DND-41 (cell line): ENCODE measurements around the gene ETS2.

ENCODE experiments used
- ATAC-seq: fragments of 200-7000 bp; cut with Tn5 transposase; 3 replicates; pipeline ENCODE4 v1.9.1; 2021; ENCODE audit warnings: low read depth; ENCODE audit not compliant: insufficient read depth
- DNase-seq: peaks from one replicate; pipeline ENCODE4 v3.0.0-alpha.2; 2020
- H2AFZ ChIP-seq: 2 replicates; pipeline ENCODE4 v1.6.0; 2012; ENCODE audit warnings: low read depth, low read length
- H3K27ac ChIP-seq: 2 replicates; pipeline ENCODE4 v1.5.1; 2012; ENCODE audit warnings: low read length, inconsistent platforms
- H3K27me3 ChIP-seq: fragments of 200-600 bp; sonication (generic); 2 replicates; pipeline ENCODE4 v1.6.0; 2012; ENCODE audit warnings: low read length, mild to moderate bottlenecking, inconsistent platforms; ENCODE audit not compliant: insufficient read depth, poor library complexity
- H3K36me3 ChIP-seq: 2 replicates; pipeline ENCODE4 v1.5.1; 2012; ENCODE audit warnings: low read length, inconsistent platforms; ENCODE audit not compliant: insufficient read depth
- H3K4me1 ChIP-seq: 2 replicates; pipeline ENCODE4 v1.5.1; 2012; ENCODE audit warnings: mild to moderate bottlenecking, low read length; ENCODE audit not compliant: insufficient read depth
- H3K4me2 ChIP-seq: 2 replicates; pipeline ENCODE4 v1.6.0; 2012; ENCODE audit warnings: mild to moderate bottlenecking, moderate library complexity, low read length, inconsistent platforms; ENCODE audit not compliant: insufficient read depth
- H3K4me3 ChIP-seq, 2 experiments: fragments of 200-600 bp in 1 of 2; shearing (Covaris generic) in 1 of 2; 2 replicates each; pipeline ENCODE4 v1.5.1; 2012 to 2016; ENCODE audit warnings: inconsistent platforms in 2 of 2, low read length in 2 of 2, mild to moderate bottlenecking in 2 of 2, low read depth in 1 of 2, moderate library complexity in 1 of 2
- H3K79me2 ChIP-seq: 2 replicates; pipeline ENCODE4 v1.6.0; 2012; ENCODE audit warnings: low read length, inconsistent platforms; ENCODE audit not compliant: insufficient read depth
- H3K9ac ChIP-seq: 2 replicates; pipeline ENCODE4 v1.6.0; 2012; ENCODE audit warnings: low read depth, mild to moderate bottlenecking, inconsistent platforms, low read length, moderate library complexity
- H3K9me3 ChIP-seq: 2 replicates; pipeline ENCODE4 v1.5.1; 2012; ENCODE audit warnings: low read length, moderate library complexity, mild to moderate bottlenecking, inconsistent platforms; ENCODE audit not compliant: insufficient read depth, severe bottlenecking
- H4K20me1 ChIP-seq: 2 replicates; pipeline ENCODE4 v1.6.0; 2012; ENCODE audit warnings: low read length; ENCODE audit not compliant: insufficient read depth
- EZH2 ChIP-seq: IDR thresholded peaks from 3 replicates; pipeline ENCODE4 v1.6.1; 2012; ENCODE audit warnings: borderline replicate concordance, low read depth, mild to moderate bottlenecking, moderate library complexity, low read length, inconsistent platforms; ENCODE audit not compliant: severe bottlenecking
- TF ChIP-seq, protein P1 (sequence below): IDR thresholded peaks from 2 replicates; pipeline ENCODE4 v1.5.1; 2012; ENCODE audit warnings: borderline replicate concordance, low read length, moderate library complexity, mild to moderate bottlenecking; ENCODE audit not compliant: poor library complexity, severe bottlenecking; ENCODE audit errors: extremely low read depth

ETS2 gene

DNA sequence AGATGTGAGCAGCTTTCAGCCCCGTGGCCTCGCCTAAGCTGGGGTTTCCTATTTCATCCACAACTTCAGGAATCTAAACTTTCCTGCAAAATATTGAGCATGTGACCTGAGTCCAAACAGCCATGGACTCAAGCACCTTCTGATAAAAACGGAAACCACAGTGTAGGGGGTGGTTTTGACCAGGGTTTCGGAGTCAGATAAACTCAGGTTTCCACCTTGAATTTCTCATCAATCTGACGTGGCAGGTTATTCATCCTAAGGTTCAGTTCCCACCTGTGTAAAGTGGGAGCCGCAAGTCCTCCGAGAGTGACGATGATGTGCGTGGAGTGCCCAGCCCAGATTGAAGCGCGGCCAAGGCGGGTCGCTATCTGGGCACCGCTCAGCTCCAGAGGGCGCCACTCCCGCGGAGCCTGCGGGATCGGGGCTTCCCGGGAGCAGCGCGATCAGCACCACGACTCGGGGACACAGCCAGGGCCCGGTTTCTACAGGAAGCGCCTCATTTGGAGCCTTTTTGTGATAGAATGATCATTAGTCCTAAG lies 871 bp upstream of the ETS2 start:
- Histone ChIP-seq H4K20me1 (peaks cover 37% of the 10 kb centered on the region), H3K36me3 (peaks cover 29% of the 10 kb centered on the region), H3K4me1 (peaks cover 41% of the 10 kb centered on the region), H3K9me3 (no peaks in the 10 kb centered on the region), H2AFZ (peak overlapping the region; percentile 88), H3K79me2 (peaks cover 54% of the 10 kb centered on the region), H3K27me3 (no peaks in the 10 kb centered on the region), H3K4me3 (peak overlapping the region; percentile 18 to 62; a peak in 3 of 4 replicates), H3K9ac (peak overlapping the region; percentile 77), H3K27ac (peak overlapping the region; percentile 94), H3K4me2 (peak overlapping the region; percentile 76)
- DNase-seq: peak; percentile 22
- ATAC-seq: no peak
- no peak for TF ChIP-seq EZH2
- TF ChIP-seq, protein P1, sequence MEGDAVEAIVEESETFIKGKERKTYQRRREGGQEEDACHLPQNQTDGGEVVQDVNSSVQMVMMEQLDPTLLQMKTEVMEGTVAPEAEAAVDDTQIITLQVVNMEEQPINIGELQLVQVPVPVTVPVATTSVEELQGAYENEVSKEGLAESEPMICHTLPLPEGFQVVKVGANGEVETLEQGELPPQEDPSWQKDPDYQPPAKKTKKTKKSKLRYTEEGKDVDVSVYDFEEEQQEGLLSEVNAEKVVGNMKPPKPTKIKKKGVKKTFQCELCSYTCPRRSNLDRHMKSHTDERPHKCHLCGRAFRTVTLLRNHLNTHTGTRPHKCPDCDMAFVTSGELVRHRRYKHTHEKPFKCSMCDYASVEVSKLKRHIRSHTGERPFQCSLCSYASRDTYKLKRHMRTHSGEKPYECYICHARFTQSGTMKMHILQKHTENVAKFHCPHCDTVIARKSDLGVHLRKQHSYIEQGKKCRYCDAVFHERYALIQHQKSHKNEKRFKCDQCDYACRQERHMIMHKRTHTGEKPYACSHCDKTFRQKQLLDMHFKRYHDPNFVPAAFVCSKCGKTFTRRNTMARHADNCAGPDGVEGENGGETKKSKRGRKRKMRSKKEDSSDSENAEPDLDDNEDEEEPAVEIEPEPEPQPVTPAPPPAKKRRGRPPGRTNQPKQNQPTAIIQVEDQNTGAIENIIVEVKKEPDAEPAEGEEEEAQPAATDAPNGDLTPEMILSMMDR: peak; percentile 39

DNA sequence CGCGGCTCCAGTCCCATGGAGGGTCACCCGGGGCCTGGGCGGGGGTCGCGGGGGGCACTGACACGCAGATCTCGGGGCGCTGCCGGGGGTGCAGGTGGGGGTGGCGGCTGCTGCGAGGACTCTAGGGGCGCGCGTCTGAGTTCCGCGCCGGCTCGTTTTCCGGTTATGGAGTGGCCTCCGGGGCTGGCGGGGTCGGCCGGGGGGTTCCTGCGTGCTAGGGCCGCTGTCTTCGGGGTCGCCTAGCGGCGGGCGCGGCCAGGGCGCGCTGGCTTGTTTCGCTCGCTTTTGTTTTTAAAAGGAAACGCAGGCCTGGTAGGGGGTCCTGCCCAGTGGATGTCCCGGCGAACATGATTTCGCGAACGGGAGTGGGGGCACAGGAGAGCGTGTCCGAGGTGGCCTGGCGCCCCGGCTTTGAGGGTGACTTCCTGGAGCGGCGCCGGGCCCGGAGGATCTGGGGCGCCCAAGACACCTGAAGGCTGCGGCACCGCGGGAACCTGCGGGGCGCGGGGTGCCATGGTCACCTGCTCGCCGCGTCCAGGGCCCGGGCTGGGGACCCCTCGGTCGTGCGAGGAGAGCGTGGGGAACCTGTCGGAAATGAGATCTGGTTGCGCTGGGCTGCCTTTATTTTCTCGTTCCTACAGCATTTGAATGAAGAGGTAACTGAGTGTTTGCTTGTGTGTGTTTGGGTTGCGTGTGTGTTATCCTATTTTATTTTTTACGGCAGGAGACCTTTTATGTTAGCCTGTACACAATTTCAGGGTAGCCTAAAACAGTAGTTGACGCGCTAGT lies 618 bp downstream of the ETS2 start:
- Histone ChIP-seq H3K4me2 (peak overlapping the region; percentile 76), H3K79me2 (peaks cover 69% of the 10 kb centered on the region), H3K9ac (peak overlapping the region; percentile 77), H3K9me3 (no peaks in the 10 kb centered on the region), H3K4me3 (peak overlapping the region; percentile 52 to 62), H3K36me3 (peaks cover 44% of the 10 kb centered on the region), H3K27ac (peak overlapping the region; percentile 94), H4K20me1 (peaks cover 52% of the 10 kb centered on the region), H2AFZ (peak overlapping the region; percentile 88), H3K4me1 (peaks cover 55% of the 10 kb centered on the region), H3K27me3 (no peaks in the 10 kb centered on the region)
- DNase-seq: peak; percentile 55
- TF ChIP-seq EZH2: no peak
- TF ChIP-seq, protein P1: peak; percentile 22
- peak; percentile 37 for ATAC-seq

DNA sequence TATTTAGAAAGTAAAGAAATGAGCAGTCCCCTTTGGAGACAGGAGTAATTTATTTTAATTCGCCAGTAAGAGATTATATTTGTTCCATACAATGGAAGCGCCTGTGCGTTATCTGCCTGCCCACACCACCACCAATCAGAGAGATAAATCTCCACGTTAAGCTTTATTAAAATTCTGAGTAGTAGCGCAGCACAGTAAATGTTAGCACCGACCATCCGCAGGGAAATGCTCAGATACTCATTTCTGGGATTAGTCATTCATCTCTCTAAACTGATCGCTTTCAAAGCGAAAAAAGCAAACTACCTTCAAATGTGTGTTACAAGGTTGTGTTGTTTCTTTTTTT lies 1.2 kb downstream of the ETS2 start:
- no peak for TF ChIP-seq EZH2
- TF ChIP-seq, protein P1: no peak
- DNase-seq (no peak), ATAC-seq (no peak)
- no peaks in the 10 kb centered on the region for H3K27me3 ChIP-seq
- peak overlapping the region; percentile 94 for H3K27ac ChIP-seq
- peaks cover 58% of the 10 kb centered on the region for H4K20me1 ChIP-seq
- H3K4me2 ChIP-seq: peak overlapping the region; percentile 76
- peaks cover 75% of the 10 kb centered on the region for H3K79me2 ChIP-seq
- peaks cover 60% of the 10 kb centered on the region for H3K4me1 ChIP-seq
- peak overlapping the region; percentile 77 for H3K9ac ChIP-seq
- peak overlapping the region; percentile 52 to 62 for H3K4me3 ChIP-seq
- H3K36me3 ChIP-seq: peaks cover 49% of the 10 kb centered on the region
- H2AFZ ChIP-seq: no peak overlapping the region
- no peaks in the 10 kb centered on the region for H3K9me3 ChIP-seq
